GM06990 (cell line): ENCODE measurements around the gene VAPB.

Experiments used
- DNase-seq: peaks from one replicate; pipeline ENCODE4 v3.0.0-alpha.2; 2011; ENCODE audit not compliant: insufficient read length; ENCODE audit errors: extremely low read depth
- H3K27me3 ChIP-seq: replicated peaks from 2 replicates; pipeline ENCODE4 v1.6.0; 2011; ENCODE audit warnings: low read length; ENCODE audit not compliant: control insufficient read depth, insufficient read depth
- H3K36me3 ChIP-seq: 2 replicates; pipeline ENCODE4 v1.5.1; 2011; ENCODE audit warnings: low read length; ENCODE audit not compliant: control insufficient read depth, insufficient read depth
- H3K4me3 ChIP-seq: replicated peaks from 2 replicates; pipeline ENCODE4 v1.5.1; 2011; ENCODE audit warnings: low read depth, mild to moderate bottlenecking, control low read depth, low read length
- TF ChIP-seq, protein P1 (sequence below): IDR thresholded peaks from 2 replicates; pipeline ENCODE4 v1.5.1; 2011; ENCODE audit warnings: low read length, control low read depth, mild to moderate bottlenecking, inconsistent platforms; ENCODE audit not compliant: insufficient read depth, poor library complexity, severe bottlenecking

The VAPB gene

DNA sequence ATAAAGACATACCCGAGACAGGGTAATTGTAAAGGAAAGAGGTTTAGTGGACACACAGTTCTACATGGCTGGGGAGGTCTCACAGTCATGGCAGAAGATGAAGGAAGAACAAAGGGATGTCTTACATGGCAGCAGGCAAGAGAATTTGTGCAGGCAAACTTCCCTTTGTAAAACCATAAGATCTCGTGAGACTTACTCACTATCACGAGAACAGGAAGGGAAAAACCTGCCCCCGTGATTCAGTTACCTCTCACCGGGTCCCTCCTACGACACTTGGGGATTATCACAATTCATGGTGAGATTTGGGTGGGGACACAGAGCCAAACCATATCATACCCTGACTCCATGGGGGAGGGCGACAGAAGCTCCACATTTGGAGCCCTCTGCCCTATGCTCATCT lies 7.4 kb upstream of the VAPB start:
- Histone ChIP-seq H3K36me3 (no peaks in the 10 kb centered on the region), H3K27me3 (no peaks in the 10 kb centered on the region), H3K4me3 (no peak overlapping the region)
- TF ChIP-seq, protein P1, sequence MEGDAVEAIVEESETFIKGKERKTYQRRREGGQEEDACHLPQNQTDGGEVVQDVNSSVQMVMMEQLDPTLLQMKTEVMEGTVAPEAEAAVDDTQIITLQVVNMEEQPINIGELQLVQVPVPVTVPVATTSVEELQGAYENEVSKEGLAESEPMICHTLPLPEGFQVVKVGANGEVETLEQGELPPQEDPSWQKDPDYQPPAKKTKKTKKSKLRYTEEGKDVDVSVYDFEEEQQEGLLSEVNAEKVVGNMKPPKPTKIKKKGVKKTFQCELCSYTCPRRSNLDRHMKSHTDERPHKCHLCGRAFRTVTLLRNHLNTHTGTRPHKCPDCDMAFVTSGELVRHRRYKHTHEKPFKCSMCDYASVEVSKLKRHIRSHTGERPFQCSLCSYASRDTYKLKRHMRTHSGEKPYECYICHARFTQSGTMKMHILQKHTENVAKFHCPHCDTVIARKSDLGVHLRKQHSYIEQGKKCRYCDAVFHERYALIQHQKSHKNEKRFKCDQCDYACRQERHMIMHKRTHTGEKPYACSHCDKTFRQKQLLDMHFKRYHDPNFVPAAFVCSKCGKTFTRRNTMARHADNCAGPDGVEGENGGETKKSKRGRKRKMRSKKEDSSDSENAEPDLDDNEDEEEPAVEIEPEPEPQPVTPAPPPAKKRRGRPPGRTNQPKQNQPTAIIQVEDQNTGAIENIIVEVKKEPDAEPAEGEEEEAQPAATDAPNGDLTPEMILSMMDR = no peak
- no peak for DNase-seq

DNA sequence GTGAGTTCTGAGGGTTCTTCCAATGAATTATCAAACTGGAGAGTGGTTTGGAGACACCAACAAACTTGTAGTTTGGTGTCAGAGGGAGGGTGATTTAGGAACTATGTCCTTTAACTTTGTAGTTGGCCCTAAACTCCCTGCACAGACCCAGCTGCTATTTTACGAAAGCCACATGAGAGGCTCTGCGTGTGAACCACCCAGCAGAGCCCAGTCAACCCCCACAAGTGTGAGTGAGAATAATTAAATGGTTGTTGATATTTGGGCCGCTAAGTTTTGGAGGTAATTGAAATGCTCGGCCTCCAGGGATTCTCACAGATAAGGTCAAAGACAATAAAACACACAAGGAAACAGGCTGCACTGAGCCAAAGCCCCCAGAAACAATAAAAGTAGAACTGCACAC lies 6.9 kb upstream of the VAPB start:
- no peak for DNase-seq
- TF ChIP-seq, protein P1 = no peak
- Histone ChIP-seq H3K27me3 (no peaks in the 10 kb centered on the region), H3K36me3 (no peaks in the 10 kb centered on the region), H3K4me3 (no peak overlapping the region)

DNA sequence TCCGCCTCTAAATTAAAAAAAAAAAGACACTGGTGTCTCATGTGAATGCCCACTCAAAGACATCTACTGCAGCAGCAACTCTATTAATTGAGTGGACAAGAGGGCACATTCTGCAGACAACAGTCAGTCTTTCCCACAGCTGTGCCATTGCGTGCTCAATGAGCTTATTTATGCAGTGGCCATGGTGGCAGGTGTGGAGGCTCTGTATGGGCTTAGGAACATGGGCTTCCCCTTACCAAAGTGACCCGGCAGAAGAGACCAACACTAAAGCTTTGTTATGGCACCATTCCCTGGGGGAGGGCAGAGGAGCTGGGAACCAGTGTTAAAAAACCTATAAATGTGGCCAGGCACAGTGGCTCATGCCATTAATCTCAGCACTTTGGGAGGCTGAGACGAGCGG lies 4.2 kb upstream of the VAPB start:
- no peaks in the 10 kb centered on the region for H3K36me3 ChIP-seq
- TF ChIP-seq, protein P1 = no peak
- H3K4me3 ChIP-seq = no peak overlapping the region
- no peak for DNase-seq
- no peaks in the 10 kb centered on the region for H3K27me3 ChIP-seq

DNA sequence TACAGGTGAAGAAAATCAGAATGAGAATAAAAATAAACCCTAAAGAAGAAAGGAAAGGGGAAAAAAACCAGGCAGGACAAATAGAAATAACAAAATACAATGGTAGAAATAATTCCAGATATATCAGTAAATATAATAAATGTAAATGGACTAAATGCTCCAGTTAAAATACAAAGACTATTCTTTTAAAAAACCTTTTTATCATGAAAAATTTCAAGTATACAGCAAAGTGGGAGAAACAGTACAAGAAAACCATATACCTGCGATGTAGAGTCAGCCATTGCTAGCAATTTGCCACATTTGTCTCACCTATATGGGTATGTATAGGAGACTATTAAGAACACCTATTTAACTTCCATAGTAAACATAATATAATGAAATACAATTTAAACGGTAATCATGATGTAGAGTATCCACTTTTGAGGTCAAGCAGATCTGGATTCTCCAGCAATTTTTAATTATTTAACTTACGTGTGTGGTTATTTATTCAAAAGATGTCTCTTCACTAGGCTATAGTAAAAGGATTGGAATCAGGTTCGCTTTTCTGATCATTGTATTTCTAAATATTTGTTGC lies 914 bp upstream of the VAPB start:
- TF ChIP-seq, protein P1 = no peak

DNA sequence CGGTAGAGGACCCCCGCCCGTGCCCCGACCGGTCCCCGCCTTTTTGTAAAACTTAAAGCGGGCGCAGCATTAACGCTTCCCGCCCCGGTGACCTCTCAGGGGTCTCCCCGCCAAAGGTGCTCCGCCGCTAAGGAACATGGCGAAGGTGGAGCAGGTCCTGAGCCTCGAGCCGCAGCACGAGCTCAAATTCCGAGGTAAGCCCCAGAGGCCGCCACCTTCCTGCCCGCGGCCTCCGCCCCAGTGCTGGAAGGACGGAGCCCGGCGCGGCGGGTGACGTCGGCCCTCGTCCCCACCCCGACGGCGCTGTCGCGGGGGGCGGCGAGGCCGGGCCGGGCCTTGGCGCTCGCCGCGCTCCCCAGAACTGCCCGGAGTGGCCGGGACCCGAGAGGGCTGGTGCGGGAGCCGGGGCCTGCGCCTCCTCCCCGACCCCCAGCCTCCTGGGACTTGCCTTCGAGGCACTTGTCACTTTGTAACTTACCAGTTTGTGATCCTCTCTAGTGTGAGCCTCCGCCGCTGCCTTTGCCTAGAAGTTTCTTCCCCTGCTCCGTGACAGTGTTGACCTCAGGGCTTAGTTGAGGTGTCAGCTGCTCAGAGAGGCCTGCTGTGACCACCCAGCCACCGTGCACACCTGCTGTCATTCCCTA lies 417 bp downstream of the VAPB start:
- Histone ChIP-seq H3K4me3 (peak overlapping the region; percentile 95), H3K27me3 (no peaks in the 10 kb centered on the region), H3K36me3 (peaks cover 2% of the 10 kb centered on the region)
- TF ChIP-seq, protein P1 = no peak
- DNase-seq = no peak

More for the DNA sequence above, 914 bp upstream of the VAPB start:
- peaks cover 2% of the 10 kb centered on the region for H3K36me3 ChIP-seq
- no peak for DNase-seq
- H3K4me3 ChIP-seq = no peak overlapping the region
- H3K27me3 ChIP-seq = no peaks in the 10 kb centered on the region
